Kasumi-1 (cell line): ENCODE results near the gene SLC22A9.
"Not testable (repeated sequence)": the region's sequence is repeated elsewhere in the genome, so short reads cannot be mapped to it uniquely, and the experiment has no call there.

ENCODE experiments used
- DNase-seq, 2 experiments: peaks; one replicate each; lab custom pipeline; 2025; lab: John Stamatoyannopoulos, UW

SLC22A9 gene

GRCh38 chr11:63369165-63369970 lies at the start of gene SLC22A9:
Gene SLC22A9, plus strand, starts transcription at chr11:63369785. Its CDS starts 272 bp downstream, at chr11:63370057.
- no peak for DNase-seq

GRCh38 chr11:63321723-63322122 lies 47.9 kb upstream of the SLC22A9 start:
- no peak for DNase-seq

DNA sequence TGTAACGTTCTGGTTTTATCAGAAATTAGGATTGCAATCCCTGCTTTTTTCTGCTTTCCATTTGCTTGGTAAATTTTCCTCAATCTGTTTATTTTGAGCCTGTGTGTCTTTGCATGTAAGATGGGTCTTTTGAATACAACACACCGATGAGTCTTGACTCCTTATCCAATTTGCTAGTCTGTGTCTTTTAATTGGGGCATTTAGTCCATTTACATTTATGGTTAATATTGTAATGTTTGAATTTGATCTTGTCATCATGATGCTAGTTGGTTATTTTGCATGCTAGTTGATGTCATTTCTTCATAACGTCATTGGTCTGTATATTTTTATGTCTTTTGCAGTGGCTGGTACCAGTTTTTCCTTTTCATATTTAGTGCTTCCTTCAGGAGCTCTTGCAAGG lies 34.5 kb upstream of the SLC22A9 start:
- not testable (repeated sequence) for DNase-seq

- DNase-seq: no peak
Measured at GRCh38 chr11:63337070-63337469, 32.5 kb upstream of the SLC22A9 start.

DNA sequence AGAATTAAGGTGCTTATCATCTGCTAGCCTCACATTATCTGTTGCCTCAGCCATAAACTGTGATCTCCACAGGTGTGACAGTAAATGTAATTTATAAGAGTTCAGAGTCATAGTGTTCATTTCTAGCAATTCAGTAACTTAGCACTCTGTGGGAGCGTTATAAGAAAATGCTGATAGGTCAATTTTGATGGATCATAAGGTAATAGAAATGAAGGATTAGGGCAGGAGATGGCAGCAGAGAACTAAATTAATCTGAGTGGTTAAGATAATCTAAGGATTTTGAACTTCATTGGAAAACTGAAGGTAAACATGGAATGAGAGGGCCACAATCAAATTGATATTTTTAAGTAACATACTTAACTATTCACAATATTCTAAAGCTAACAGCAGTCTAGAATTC lies 26.5 kb upstream of the SLC22A9 start:
- DNase-seq: no peak

DNA sequence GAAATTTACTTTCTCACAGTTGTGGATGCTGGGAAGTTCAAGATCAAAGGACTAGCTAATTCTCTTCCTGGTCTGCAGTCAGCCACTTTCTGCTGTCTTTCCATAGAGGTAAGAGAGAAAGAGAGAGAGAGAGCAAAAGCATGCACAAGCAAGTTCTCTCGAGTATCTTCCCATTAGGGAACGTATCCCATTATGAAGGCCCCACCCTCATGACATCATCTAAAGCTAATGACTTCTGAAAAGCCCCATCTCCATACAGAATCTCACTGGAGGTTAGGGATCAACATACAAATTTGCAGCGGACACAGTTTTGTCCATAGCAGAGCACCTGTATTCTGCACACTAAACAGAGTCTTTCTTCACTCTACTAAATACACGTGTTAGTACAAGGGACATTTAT lies 17.4 kb upstream of the SLC22A9 start:
- no peak for DNase-seq

DNA sequence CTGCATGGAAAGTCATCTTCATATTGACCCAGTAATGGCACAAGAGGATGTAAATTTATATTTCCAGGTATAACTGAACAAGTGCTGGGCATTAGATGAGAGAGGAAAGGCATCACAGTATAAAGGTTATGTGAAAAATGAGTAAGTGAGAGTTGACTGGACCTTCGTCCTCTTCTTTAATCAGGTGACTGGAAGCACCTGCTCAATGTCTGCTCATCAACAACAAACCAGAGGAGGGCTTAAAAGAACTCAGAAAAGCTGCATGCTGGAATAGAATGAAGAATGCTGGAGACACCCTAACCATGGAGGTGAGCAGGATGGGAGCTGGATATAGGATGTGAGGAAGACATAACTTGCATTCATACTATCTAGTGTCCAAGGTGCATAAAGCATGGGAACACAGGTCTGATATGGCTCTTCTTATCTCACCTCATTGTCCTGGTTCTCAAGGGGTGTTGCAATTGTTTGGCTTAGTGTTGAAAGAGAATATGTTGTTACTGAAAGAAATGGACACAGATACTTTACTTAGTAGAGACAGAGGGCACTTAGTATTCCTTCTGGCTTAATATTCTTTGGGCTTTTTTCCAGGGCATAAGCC lies 7.3 kb upstream of the SLC22A9 start:
- no peak for DNase-seq

DNA sequence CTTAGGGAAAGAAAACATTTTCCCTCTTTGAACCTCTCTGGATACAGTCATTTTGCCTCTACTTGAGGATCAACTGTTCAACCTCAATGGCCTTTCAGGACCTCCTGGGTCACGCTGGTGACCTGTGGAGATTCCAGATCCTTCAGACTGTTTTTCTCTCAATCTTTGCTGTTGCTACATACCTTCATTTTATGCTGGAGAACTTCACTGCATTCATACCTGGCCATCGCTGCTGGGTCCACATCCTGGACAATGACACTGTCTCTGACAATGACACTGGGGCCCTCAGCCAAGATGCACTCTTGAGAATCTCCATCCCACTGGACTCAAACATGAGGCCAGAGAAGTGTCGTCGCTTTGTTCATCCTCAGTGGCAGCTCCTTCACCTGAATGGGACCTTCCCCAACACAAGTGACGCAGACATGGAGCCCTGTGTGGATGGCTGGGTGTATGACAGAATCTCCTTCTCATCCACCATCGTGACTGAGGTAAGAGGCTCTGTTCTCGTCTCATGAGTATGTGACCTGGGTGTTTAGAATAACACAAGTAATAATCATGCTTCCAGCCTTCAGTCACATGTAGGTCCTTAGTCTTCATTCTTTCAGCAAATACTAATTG lies 495 bp downstream of the SLC22A9 start:
- no peak for DNase-seq

DNA sequence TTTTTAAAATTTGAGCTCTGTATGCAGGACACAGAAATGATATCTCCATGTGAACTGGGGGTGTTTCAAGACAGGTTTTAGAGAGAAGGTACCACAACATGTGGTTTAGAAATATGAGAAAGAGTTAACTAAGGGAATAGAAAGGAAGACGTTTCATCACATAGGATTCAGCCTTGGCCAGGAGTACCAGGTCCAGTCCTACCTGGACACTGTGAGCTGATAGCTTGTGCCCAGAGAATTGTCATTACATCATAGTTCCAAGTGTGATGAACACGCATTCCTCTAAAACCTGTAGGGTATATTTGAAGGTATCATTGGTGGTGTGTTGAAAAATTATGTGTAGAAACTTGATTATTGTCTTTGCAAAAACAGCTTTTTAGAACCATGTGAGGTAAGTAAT lies 1.8 kb downstream of the SLC22A9 start:
- no peak for DNase-seq

- DNase-seq: peak; percentile 4 to 8
Measured at GRCh38 chr11:63375434-63375833, 5.8 kb downstream of the SLC22A9 start.

- DNase-seq: no peak
Measured at GRCh38 chr11:63380130-63380529, 10.5 kb downstream of the SLC22A9 start.

- DNase-seq: no peak
Measured at GRCh38 chr11:63395697-63396096, 26.1 kb downstream of the SLC22A9 start.

DNA sequence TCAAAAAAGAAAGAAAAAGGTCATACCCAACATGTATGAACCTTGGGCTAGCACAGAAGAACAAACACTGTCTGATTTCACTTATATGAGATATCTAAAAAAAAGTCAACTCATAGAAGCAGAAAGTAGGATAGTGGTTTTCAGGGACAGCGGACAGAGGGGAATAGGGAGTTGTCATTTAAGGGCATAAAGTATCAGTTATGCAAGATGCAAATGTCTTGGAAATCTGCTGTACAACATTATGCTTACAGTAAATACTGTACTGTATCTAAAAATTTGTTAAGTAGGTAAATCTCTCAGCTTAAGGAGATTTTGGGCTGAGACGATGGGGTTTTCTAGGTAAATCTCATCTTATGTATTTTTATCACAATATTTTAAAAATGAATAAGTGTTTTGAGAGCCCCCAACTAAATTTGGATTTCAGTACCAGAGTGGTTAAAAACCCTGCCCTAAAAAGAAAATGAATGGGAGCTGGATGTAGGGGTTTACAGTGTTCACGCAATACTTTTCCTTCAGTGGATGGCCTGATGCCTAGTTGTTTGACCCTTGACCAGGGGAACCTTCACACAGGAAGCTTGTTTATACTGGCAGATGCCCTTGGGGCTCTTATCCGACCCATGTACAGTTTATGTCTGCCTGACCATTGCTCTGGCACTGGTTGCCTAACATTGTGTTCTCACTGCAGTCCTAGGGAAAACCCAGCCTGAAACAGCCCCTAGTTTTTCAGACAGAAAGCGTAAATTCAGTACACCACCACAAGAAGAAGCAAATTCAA lies 34.8 kb downstream of the SLC22A9 start:
- no peak for DNase-seq

- no peak for DNase-seq
Measured at GRCh38 chr11:63405114-63405513, 35.5 kb downstream of the SLC22A9 start.

DNA sequence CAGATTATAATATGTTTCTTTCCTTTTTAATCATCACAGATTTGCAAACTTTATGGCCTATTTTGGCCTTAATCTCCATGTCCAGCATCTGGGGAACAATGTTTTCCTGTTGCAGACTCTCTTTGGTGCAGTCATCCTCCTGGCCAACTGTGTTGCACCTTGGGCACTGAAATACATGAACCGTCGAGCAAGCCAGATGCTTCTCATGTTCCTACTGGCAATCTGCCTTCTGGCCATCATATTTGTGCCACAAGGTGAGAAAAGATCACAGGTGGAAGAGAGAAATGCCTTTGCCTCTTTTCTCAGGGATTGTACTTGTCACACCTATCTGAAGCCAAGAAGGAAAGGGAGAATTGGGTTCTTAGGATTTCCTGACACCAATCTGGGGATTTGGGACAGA lies 36.9 kb downstream of the SLC22A9 start:
- no peak for DNase-seq

GRCh38 chr11:63417174-63417852 lies 47.7 kb downstream of the SLC22A9 start:
- DNase-seq: no peak

- no peak for DNase-seq
Measured at GRCh38 chr11:63427971-63428508, 58.5 kb downstream of the SLC22A9 start.

GRCh38 chr11:63430731-63431130 lies 61.1 kb downstream of the SLC22A9 start:
- not testable (repeated sequence) for DNase-seq

DNA sequence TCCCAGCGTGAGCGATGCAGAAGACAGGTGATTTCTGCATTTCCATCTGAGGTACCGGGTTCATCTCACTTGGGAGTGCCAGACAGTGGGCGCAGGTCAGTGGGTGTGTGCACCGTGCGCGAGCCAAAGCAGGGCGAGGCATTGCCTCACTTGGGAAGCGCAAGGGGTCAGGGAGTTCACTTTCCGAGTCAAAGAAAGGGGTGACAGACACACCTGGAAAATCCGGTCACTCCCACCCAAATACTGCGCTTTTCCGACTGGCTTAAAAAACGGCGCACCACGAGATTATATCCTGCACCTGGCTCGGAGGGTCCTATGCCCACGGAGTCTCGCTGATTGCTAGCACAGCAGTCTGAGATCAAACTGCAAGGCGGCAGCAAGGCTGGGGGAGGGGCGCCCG lies 65.8 kb downstream of the SLC22A9 start:
- not testable (repeated sequence) for DNase-seq

- not testable (repeated sequence) for DNase-seq
Measured at GRCh38 chr11:63435831-63436230, 66.2 kb downstream of the SLC22A9 start.

- DNase-seq: no peak
Measured at GRCh38 chr11:63443714-63444113, 74.1 kb downstream of the SLC22A9 start.

GRCh38 chr11:63444160-63444559 lies 74.6 kb downstream of the SLC22A9 start:
- DNase-seq: no peak
